ENCODE results near the gene GFOD1. TPM values are rescaled to one million over a fixed set of nuclear protein-coding genes. Genes with fewer than 3 reads are reported as not detected.

The GFOD1 gene
- polyA plus RNA-seq, 1 donor from 2014 or later = 7.0 TPM

- Histone ChIP-seq H3K9me3 (ENCODE audit: low read length) (no peaks in the 10 kb centered on the region), H3K4me2 (ENCODE audit: low read length) (no peak overlapping the region), H4K20me1 (ENCODE audit: insufficient read depth) (no peaks in the 10 kb centered on the region), H3K4me3 (ENCODE audit: low read length) (no peak overlapping the region), H3K27me3 (ENCODE audit: insufficient read depth, low read depth, low read length) (no peaks in the 10 kb centered on the region), H3K9ac (ENCODE audit: low read length) (no peak overlapping the region), H3K79me2 (replicated peaks; ENCODE audit: insufficient read depth, low read length) (no peaks in the 10 kb centered on the region), H2AFZ (ENCODE audit: low read depth, low read length) (no peak overlapping the region), H3F3A (ENCODE audit: insufficient read depth, low read length, poor library complexity, severe bottlenecking) (no peaks in the 10 kb centered on the region), H3K36me3 (ENCODE audit: insufficient read depth, low read length) (peaks cover 6% of the 10 kb centered on the region), H3K9me2 (ENCODE audit: insufficient read depth, low read length) (no peaks in the 10 kb centered on the region), H3K27ac (ENCODE audit: low read length) (no peak overlapping the region)
- TF ChIP-seq REST (IDR thresholded peaks at IDR 0.05; ENCODE audit: borderline replicate concordance) = no peak
- no peak for TF ChIP-seq TAF1 (IDR thresholded peaks at IDR 0.05; ENCODE audit: low read depth)
- TF ChIP-seq EP300 (conservative IDR thresholded peaks at IDR 0.05; ENCODE audit: poor library complexity, severe bottlenecking) = no peak
- TF ChIP-seq RAD21 (conservative IDR thresholded peaks at IDR 0.05) = no peak
- TF ChIP-seq CTCF (IDR thresholded peaks at IDR 0.05; ENCODE audit: poor library complexity, severe bottlenecking) = no peak
- no peak for TF ChIP-seq SMC3 (conservative IDR thresholded peaks at IDR 0.05; ENCODE audit: poor library complexity)
- no peak for TF ChIP-seq MXI1 (conservative IDR thresholded peaks at IDR 0.05; ENCODE audit: poor library complexity, severe bottlenecking)
- no peak for TF ChIP-seq EZH2 (IDR thresholded peaks at IDR 0.05; ENCODE audit: borderline replicate concordance, insufficient read depth, low read length, poor library complexity, severe bottlenecking)
- TF ChIP-seq POLR2AphosphoS5 (IDR thresholded peaks at IDR 0.05) = no peak
Measured at GRCh38 chr6:13471184-13471583, 16.2 kb downstream of the GFOD1 start.

GRCh38 chr6:13470238-13471140 is 16.9 kb downstream of the GFOD1 start:
- Histone ChIP-seq H3K9ac (ENCODE audit: low read length) (no peak overlapping the region), H3F3A (ENCODE audit: insufficient read depth, low read length, poor library complexity, severe bottlenecking) (no peaks in the 10 kb centered on the region), H3K4me2 (ENCODE audit: low read length) (no peak overlapping the region), H3K27me3 (ENCODE audit: insufficient read depth, low read depth, low read length) (no peaks in the 10 kb centered on the region), H2AFZ (ENCODE audit: low read depth, low read length) (no peak overlapping the region), H3K9me3 (ENCODE audit: low read length) (no peaks in the 10 kb centered on the region), H3K79me2 (replicated peaks; ENCODE audit: insufficient read depth, low read length) (no peaks in the 10 kb centered on the region), H3K36me3 (ENCODE audit: insufficient read depth, low read length) (peaks cover 6% of the 10 kb centered on the region), H4K20me1 (ENCODE audit: insufficient read depth) (no peaks in the 10 kb centered on the region), H3K9me2 (ENCODE audit: insufficient read depth, low read length) (no peaks in the 10 kb centered on the region), H3K27ac (ENCODE audit: low read length) (no peak overlapping the region), H3K4me3 (ENCODE audit: low read length) (no peak overlapping the region)
- TF ChIP-seq RAD21 (conservative IDR thresholded peaks at IDR 0.05) (no peak), POLR2AphosphoS5 (IDR thresholded peaks at IDR 0.05) (no peak)
